GM21390 (cell line): ENCODE measurements around the gene AP1S2.
"Not testable (repeated sequence)": the region's sequence is repeated elsewhere in the genome, so short reads cannot be mapped to it uniquely, and the experiment has no call there.

ENCODE experiments used
- ATAC-seq: cut with Tn5 transposase; IDR thresholded peaks from one replicate; pipeline ENCODE4 v1.9.1; 2021; ENCODE audit not compliant: unreplicated experiment

The AP1S2 gene

DNA sequence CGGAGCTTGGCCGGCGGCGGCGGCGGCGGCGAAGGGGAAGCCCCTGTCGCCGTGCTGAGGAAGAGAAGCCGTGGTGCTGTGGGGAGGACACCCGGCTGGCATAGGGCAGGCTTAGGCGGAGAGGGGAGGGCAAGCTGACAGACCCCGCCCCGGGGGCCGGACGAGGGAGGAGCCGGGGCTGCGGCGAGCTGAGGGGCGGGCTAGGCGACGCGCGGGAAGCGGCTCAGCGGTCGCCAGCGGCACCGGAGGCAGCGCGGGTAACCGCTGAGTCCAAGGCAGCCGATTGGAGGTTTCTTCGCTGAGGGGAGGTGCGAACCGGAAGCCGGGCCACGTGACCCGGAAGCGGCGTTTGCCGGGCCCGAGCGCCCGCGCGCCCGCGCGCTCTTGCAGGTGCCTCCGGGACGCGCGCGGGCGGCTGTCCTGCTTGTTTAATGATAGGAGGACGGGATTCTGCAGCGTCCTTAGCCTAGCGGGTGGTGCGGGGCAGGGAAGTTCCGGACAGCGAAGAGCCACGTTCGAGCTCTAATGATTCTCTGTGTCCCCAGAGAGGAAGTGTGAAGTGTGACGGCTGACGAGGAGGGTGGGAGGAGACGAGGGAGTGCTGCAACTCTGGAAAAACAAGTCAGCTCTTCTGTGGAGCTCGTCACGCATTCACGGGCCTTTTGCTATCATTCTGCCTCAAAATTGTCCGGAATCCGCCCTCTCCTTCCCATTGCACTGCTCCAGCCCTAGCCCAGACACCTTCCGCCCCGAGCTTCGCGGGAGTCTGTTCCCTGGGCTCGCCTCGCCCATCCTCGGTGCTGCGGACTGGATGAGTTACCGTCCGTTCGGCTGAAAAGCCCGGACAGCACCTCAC, at the start of gene AP1S2:
Gene AP1S2 (minus strand): TSS at position 102 of the 856 bp plus-strand sequence. CDS start 2,289 bp downstream, outside the sequence.
- ATAC-seq, result peak; percentile 91

- ATAC-seq, result peak; percentile 93
These were observed 48.6 kb upstream of the AP1S2 start for GRCh38 chrX:15903186-15903681.

DNA sequence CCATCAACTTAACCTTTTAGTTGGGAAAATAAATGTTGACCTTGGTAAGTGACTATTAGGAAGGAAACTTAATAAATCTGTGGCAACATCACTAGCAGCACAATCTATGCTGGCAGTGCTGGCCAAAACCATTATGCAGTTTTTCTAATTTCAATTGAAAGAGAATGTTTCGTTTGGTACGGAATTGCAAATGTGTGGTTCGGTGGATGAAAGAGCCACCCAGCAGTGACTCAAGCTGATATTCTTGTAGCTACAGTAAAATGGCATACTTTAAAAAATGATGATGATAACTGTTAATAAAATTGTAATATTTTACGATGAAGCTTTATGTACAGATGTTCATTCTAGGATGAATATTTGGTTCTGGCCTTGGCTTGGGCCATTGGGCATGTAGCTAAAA, 40.7 kb upstream of the AP1S2 start:
- no peak for ATAC-seq

- ATAC-seq, result no peak
These were observed 40.1 kb upstream of the AP1S2 start for GRCh38 chrX:15894724-15895123.

- ATAC-seq, result no peak
These were observed 35.9 kb upstream of the AP1S2 start for GRCh38 chrX:15890463-15890862.

DNA sequence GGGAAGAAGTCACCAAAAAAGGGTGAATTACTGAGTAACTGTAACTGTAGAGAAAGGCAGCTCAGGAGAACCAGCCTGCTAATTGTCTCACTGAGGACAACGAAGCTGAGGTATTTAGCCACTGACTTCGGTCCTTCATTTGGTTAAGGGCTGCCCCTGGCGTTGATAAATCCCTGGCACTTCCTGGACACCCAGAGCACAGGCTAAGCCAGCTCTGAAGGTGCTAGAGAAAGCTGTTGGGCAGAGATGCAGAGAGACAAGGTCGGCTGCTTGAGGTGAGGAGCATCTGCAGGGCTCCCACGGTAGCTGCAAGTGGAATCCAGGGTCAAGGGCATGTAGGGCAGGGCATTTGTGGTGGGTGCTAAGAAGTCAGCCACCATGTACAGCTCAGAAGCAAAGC, 33.4 kb upstream of the AP1S2 start:
- no peak for ATAC-seq

- ATAC-seq, result no peak
These were observed 28.9 kb upstream of the AP1S2 start for GRCh38 chrX:15883540-15883863.

GRCh38 chrX:15882704-15883539, 28.3 kb upstream of the AP1S2 start:
- peak; percentile 78 for ATAC-seq

DNA sequence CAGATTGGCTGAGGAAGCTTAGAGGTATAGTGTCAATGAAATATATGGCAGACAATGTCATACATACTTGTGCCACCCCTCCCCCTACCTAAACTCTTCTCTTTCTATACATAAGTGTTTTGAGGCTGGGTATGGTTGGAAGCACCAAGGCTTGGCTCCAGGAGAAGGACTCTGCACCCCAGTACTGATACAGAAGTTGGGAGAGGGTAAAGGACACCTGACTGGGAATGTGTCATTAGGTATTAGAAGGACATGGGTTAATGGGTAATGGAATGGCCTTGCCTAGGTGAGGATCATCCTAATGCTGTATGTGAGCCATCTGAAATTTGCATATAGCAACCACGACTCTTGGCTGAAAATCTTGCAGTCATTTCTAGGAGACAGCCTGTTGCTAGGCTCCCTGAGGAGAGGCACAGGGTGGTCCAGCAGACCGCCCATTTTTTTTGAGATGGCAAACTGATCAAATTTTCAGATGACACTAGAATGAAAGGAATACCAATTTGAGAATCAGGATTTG, 26.8 kb upstream of the AP1S2 start:
- ATAC-seq, result no peak

DNA sequence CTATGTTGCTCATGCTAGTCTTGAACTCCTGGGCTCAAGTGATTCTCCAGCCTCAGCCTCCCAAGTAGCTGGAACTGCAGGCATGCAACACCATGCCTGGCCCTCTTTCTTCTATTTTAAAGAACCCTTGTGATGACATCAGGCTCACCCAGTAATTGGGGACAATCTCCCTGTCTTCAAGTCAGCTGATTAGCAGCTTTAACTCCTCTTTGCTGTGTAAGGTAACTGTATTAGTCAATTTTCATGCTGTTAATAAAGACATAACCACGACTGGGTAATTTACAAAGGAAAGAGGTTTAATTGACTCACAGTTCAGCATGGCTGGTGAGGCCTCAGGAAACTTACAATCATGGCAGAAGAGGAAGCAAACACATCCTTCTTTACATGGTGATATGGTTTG, 23.3 kb upstream of the AP1S2 start:
- ATAC-seq, result not testable (repeated sequence)

- no peak for ATAC-seq
These were observed 22.8 kb upstream of the AP1S2 start for GRCh38 chrX:15877380-15877779.

GRCh38 chrX:15874672-15875071, 20.1 kb upstream of the AP1S2 start:
- ATAC-seq, result no peak

GRCh38 chrX:15873566-15873965, 19.0 kb upstream of the AP1S2 start:
- ATAC-seq, result no peak

- no peak for ATAC-seq
These were observed 15.7 kb upstream of the AP1S2 start for GRCh38 chrX:15870310-15870709.

DNA sequence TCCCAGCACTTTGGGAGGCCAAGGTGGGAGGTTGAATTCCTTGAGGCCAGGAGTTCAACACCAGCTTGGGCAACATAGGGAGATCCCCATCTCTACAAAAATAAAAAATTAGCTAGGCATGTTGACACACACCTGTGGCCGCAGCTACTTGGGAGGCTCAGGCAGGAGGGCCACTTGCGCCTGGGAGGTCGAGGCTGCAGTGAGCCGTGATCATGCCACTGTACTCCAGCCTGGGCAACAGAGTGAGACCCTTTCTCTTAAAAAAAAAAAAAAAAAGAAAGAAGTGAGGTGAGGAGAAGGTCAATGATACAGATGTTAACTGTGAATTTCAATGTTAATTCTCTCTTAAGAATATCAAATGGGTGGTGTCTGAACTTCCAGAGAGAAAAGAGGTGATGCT, 15.1 kb upstream of the AP1S2 start:
- no peak for ATAC-seq

DNA sequence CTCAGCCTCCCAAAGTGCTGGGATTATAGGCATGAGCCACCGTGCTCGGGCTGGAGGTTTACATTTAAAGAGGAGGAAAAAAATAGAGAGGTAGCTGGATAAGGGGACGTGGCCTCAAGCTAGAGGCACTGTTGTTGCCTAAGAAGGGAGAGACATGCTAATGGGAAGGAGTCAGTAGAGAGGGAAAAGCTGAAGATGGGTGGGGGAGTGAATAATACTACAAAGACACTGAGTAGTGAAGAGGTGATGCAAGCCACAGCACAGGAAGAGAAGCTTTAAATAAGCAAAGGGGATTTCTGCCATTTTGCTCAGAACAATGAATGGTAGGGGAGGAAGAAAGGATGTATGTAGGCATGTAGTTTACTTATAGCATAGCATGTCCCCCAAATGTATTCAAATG, 11.5 kb upstream of the AP1S2 start:
- ATAC-seq, result no peak

- no peak for ATAC-seq
These were observed 10.0 kb upstream of the AP1S2 start for GRCh38 chrX:15864629-15865028.

DNA sequence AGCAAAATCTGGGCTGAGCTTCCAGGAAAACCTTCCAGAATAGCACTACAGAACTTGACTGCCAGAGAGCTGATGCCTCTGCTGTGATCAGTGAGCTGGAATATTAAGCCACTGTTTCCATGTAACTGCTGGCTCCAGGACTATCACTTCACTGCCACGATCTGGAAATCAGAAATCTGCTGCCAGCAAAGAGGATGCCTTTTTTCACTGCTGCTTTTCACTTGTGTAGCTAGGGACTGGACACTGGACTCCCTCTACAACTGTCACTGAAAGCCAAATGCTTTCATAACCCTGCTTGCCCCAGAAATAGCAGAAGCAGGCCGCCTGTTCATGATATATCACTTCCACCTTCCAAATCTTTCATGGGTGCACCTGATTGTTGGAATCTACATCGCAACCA, 9.4 kb upstream of the AP1S2 start:
- no peak for ATAC-seq

DNA sequence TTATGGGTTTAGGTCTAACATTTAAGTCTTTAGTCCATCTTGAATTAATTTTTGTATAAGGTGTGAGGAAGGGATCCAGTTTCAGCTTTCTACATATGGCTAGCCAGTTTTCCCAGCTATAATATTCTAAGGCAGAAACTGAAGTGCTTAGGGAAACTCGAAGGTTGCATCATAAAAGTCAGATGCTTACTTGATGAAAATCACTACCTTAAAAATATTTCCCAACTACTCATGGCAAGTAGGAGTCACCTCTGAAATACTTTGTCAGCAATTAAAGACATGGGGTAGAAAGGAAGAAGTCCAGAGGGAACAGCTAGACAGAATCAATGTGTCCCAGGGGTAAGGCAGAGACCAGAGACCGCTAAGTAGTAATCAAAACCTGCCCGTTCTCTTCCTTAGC, 6.3 kb upstream of the AP1S2 start:
- ATAC-seq, result no peak

DNA sequence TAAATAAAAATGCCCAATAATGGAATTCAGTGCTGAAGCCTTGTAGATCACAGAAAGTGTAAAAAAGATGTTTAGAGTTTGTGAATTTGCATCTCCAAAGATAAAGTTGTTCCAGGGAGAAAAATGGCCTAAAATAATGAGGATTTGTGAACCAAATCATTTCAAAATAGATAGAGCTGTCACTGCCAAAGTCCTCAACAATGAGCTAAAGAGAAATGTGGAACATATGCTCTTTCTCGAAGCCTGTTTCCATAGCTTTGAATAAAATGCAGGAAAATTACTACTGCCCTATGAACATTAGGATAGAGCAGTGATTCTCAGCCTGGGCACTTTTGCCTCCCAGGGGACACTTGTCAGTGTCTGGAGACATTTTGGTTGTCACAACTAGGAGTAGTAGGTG, 3.4 kb upstream of the AP1S2 start:
- ATAC-seq, result no peak

DNA sequence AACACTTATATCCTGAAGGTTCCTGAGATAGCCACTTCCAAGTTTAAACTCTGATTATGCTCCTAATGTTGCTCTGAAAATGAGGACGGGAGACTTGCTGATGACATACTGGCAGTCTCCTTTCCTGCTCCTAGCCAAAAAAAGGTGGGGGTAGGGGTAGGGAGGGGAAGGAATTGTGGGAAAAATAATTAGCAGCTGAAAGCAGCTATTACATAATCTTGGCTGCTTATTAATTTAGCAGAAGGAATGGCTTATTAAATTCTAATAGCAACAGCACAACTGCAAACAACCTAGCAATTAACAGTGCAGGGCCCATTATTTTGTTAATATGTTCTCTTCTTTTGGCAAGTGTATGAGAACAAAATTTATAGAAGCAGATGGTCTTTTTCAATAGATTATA, 2.0 kb upstream of the AP1S2 start:
- no peak for ATAC-seq

- no peak for ATAC-seq
These were observed 1.6 kb upstream of the AP1S2 start for GRCh38 chrX:15856222-15856587.
